ENCODE results near the gene ACRV1.

DNA sequence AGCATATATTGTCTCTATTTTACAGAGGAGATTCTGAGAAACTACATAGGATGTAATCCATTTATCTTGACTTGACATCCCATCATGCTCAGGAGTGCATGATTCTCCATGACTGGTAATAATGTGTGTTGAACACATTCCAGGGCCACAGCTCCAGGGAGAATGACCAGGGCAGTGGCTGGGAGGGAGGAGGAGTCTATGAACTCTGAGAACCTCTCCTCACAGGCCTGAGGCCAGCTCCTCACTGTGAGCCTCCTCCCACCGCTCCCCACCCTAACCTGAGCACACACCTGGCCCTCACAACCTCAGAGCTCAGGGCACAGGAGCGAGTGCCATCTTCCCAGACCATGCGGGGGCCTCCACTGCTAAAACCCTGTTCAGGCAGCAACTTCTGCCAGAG lies 8.0 kb upstream of the ACRV1 start:
- no peak for TF ChIP-seq CTCF (IDR thresholded peaks at IDR 0.05)
- TF ChIP-seq, protein P1, sequence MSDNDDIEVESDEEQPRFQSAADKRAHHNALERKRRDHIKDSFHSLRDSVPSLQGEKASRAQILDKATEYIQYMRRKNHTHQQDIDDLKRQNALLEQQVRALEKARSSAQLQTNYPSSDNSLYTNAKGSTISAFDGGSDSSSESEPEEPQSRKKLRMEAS (IDR thresholded peaks at IDR 0.05; ENCODE audit: low read depth), result no peak
- TF ChIP-seq TAF1 (IDR thresholded peaks at IDR 0.05; ENCODE audit: borderline replicate concordance, low read depth, low read length), result no peak
- TF ChIP-seq, protein P2, sequence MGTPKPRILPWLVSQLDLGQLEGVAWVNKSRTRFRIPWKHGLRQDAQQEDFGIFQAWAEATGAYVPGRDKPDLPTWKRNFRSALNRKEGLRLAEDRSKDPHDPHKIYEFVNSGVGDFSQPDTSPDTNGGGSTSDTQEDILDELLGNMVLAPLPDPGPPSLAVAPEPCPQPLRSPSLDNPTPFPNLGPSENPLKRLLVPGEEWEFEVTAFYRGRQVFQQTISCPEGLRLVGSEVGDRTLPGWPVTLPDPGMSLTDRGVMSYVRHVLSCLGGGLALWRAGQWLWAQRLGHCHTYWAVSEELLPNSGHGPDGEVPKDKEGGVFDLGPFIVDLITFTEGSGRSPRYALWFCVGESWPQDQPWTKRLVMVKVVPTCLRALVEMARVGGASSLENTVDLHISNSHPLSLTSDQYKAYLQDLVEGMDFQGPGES (IDR thresholded peaks at IDR 0.05; ENCODE audit: low read depth, low read length), result no peak
- no peak for TF ChIP-seq YY1 (IDR thresholded peaks at IDR 0.05; ENCODE audit: low read depth)
- no peak for TF ChIP-seq NFIC (IDR thresholded peaks at IDR 0.05; ENCODE audit: borderline replicate concordance)
- no peak for TF ChIP-seq SIN3A (IDR thresholded peaks at IDR 0.05; ENCODE audit: borderline replicate concordance, low read depth, low read length)

Measured in SK-N-SH (cell line).